ENCODE data around the gene PNPLA3. TPM values are rescaled to one million over a fixed set of nuclear protein-coding genes. Genes with fewer than 3 reads are reported as not detected.

PNPLA3 gene
- total RNA-seq, 1 experiment from 2014 or later = 17.5 TPM

DNA sequence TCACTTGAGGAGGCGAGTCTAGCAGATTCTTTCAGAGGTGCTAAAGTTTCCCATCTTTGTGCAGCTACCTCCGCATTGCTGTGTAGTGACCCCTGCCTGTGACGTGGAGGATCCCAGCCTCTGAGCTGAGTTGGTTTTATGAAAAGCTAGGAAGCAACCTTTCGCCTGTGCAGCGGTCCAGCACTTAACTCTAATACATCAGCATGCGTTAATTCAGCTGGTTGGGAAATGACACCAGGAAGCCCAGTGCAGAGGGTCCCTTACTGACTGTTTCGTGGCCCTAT, 22.7 kb downstream of the PNPLA3 start:
- DNase-seq = no peak
- Histone ChIP-seq H3K23me2 (ENCODE audit: insufficient read length, low read depth, low read length, poor library complexity, severe bottlenecking) (no peaks in the 10 kb centered on the region), H2BK5ac (ENCODE audit: insufficient read length, low read length) (no peak overlapping the region), H3K27ac (ENCODE audit: insufficient read length, low read depth, low read length) (no peak overlapping the region), H3K23ac (ENCODE audit: insufficient read length, low read depth, low read length) (no peak overlapping the region), H3K4ac (ENCODE audit: low read depth, low read length) (no peak overlapping the region), H3K56ac (ENCODE audit: insufficient read length, low read depth, low read length) (no peak overlapping the region), H3K79me1 (ENCODE audit: insufficient read depth, low read depth, low read length, poor library complexity, severe bottlenecking) (no peaks in the 10 kb centered on the region), H3K18ac (ENCODE audit: insufficient read length, low read depth, low read length) (no peak overlapping the region), H2AK5ac (ENCODE audit: insufficient read length, low read length) (no peak overlapping the region), H2AFZ (ENCODE audit: low read length) (no peak overlapping the region), H3T11ph (ENCODE audit: low read length) (no peak overlapping the region), H3K4me1 (ENCODE audit: insufficient read depth, low read length) (no peaks in the 10 kb centered on the region), H2BK15ac (ENCODE audit: low read depth, low read length) (no peak overlapping the region), H3K14ac (ENCODE audit: insufficient read depth, low read length) (no peak overlapping the region), H3K79me2 (ENCODE audit: insufficient read depth, low read length) (no peaks in the 10 kb centered on the region), H2BK12ac (ENCODE audit: insufficient read length, low read depth, low read length) (no peak overlapping the region), H4K8ac (replicated peaks; ENCODE audit: insufficient read length, low read depth, low read length) (no peak overlapping the region), H3K9ac (ENCODE audit: extremely low read depth, insufficient read length, low read length) (no peak overlapping the region), H3K27me3 (ENCODE audit: insufficient read depth, low read length) (no peaks in the 10 kb centered on the region), H3K9me3 (ENCODE audit: control insufficient read depth, low read depth, low read length) (no peaks in the 10 kb centered on the region), H2BK120ac (ENCODE audit: low read depth, low read length, poor library complexity, severe bottlenecking) (no peak overlapping the region), H4K5ac (ENCODE audit: insufficient read length, low read depth, low read length) (no peak overlapping the region), H3K4me2 (ENCODE audit: insufficient read depth, insufficient read length, low read length) (no peak overlapping the region), H4K91ac (ENCODE audit: insufficient read length, low read depth, low read length) (no peak overlapping the region), H2BK20ac (ENCODE audit: low read depth, low read length, poor library complexity, severe bottlenecking) (no peak overlapping the region), H4K20me1 (ENCODE audit: control insufficient read depth, insufficient read depth, insufficient read length) (no peaks in the 10 kb centered on the region)
- H3K27me3 Mint-ChIP-seq (ENCODE audit: low read depth) = no peaks in the 10 kb centered on the region
- no peak for TF ChIP-seq CTCF (conservative IDR thresholded peaks at IDR 0.05)
- peaks cover 0 to 2% of the 10 kb centered on the region in 2 experiments; a peak in 2 of 5 replicates for H3K9me3 Mint-ChIP-seq
- no CpG with 5 or more reads among the region's 7 CpGs for WGBS (ENCODE audit: extremely low coverage, insufficient read length, low lambda C conversion rate)
- no peak overlapping the region; a peak in 1 of 5 replicates for H3K4me3 Mint-ChIP-seq
- no peaks in the 10 kb centered on the region for H3K4me1 Mint-ChIP-seq
- peaks cover 32 to 62% (median 61%) of the 10 kb centered on the region in 3 experiments for H3K36me3 Mint-ChIP-seq (ENCODE audit: insufficient read depth in 1 of 3, low read depth in 3 of 3)
- peak overlapping the region in 1 of 3 experiments; percentile 61; a peak in 1 of 7 replicates for H3K27ac Mint-ChIP-seq
